HepG2 (cell line): ENCODE data around the gene GLB1L. TPM values are rescaled to one million over a fixed set of nuclear protein-coding genes. Genes with fewer than 3 reads are reported as not detected.

Source experiments
- CBX2 ChIP-seq, 2 experiments: fragments of 200-600 bp in 1 of 2; sonication (generic); formaldehyde crosslinking in 1 of 2; IDR thresholded peaks; 2 replicates each; pipeline versions ENCODE4 v1.7.0 to v1.8.1; 2018 to 2022; ENCODE audit warnings: low read depth in 2 of 2, low read length in 1 of 2, mild to moderate bottlenecking in 1 of 2, missing genetic modification reagents in 1 of 2
- HOXD1 ChIP-seq: sonication (generic); formaldehyde crosslinking; IDR thresholded peaks from 2 replicates; pipeline ENCODE4 v1.5.0; 2020; ENCODE audit warnings: missing genetic modification reagents
- ISX ChIP-seq: sonication (generic); formaldehyde crosslinking; conservative IDR thresholded peaks from 2 replicates; pipeline ENCODE4 v1.5.0; 2020; ENCODE audit warnings: missing genetic modification reagents
- KDM5B ChIP-seq: sonication (generic); formaldehyde crosslinking; IDR thresholded peaks from 2 replicates; pipeline ENCODE4 v1.4.0; 2020; ENCODE audit warnings: missing genetic modification reagents, mild to moderate bottlenecking, borderline replicate concordance
- MED1 ChIP-seq: sonication (generic); formaldehyde crosslinking; IDR thresholded peaks from 2 replicates; pipeline ENCODE4 v1.4.0; 2020; ENCODE audit warnings: missing genetic modification reagents
- NFKB2 ChIP-seq: sonication (generic); formaldehyde crosslinking; IDR thresholded peaks from 2 replicates; pipeline ENCODE4 v1.4.0; 2020; ENCODE audit warnings: missing genetic modification reagents, borderline replicate concordance
- NRL ChIP-seq: sonication (generic); formaldehyde crosslinking; IDR thresholded peaks from 2 replicates; pipeline ENCODE4 v1.5.0; 2020; ENCODE audit warnings: missing genetic modification reagents, mild to moderate bottlenecking, moderate library complexity, borderline replicate concordance
- PHF20 ChIP-seq: sonication (generic); formaldehyde crosslinking; IDR thresholded peaks from 2 replicates; pipeline ENCODE4 v1.5.0; 2020; ENCODE audit warnings: mild to moderate bottlenecking, missing genetic modification reagents
- XRCC5 ChIP-seq: fragments of 200-400 bp; formaldehyde crosslinking; optimal IDR thresholded peaks from 2 replicates; pipeline ENCODE3; 2017; ENCODE audit warnings: mild to moderate bottlenecking, low read length
- ZNF253 ChIP-seq: sonication (generic); formaldehyde crosslinking; IDR thresholded peaks from 2 replicates; pipeline ENCODE4 v1.8.0; 2022; ENCODE audit warnings: mild to moderate bottlenecking, missing genetic modification reagents, borderline replicate concordance
- ZNF839 ChIP-seq: sonication (generic); formaldehyde crosslinking; IDR thresholded peaks from 2 replicates; pipeline ENCODE4 v1.4.0; 2020; ENCODE audit warnings: missing genetic modification reagents, mild to moderate bottlenecking, borderline replicate concordance
- ZNF879 ChIP-seq: sonication (generic); formaldehyde crosslinking; IDR thresholded peaks from 2 replicates; pipeline ENCODE4 v1.8.1; 2023; ENCODE audit warnings: missing genetic modification reagents
- polyA plus RNA-seq, 8 experiments: library from polyadenylated mRNA; depleted of rRNA in 3 of 8; stranded (reverse) in 7 of 8; unstranded in 1 of 8; fragments of >200 nt; fragmentation: Illumina TruSeq in 4 of 8; extraction: Trizol in 4 of 8; gene quantifications; 2 replicates each; pipeline versions ENCODE4 v1.2.1 to v1.2.3, GENCODE V29; 2011 to 2016; ENCODE audit warnings: low read depth in 4 of 8, missing spikeins in 1 of 8, mixed read lengths in 1 of 8; ENCODE audit not compliant: insufficient read depth in 1 of 8
- total RNA-seq, 5 experiments: library from RNA; depleted of rRNA; stranded (reverse); fragments of >200 nt; fragmentation: Illumina TruSeq; extraction: Trizol; gene quantifications; 2 replicates each; pipeline ENCODE4 v1.2.3, GENCODE V29; 2016; ENCODE audit warnings: low read depth in 1 of 5
- TF ChIP-seq, protein P1 (sequence below): sonication (generic); formaldehyde crosslinking; IDR thresholded peaks from 2 replicates; pipeline ENCODE4 v1.5.0; 2020; ENCODE audit warnings: missing genetic modification reagents
- TF ChIP-seq, protein P2 (sequence below): sonication (generic); formaldehyde crosslinking; IDR thresholded peaks from 2 replicates; pipeline ENCODE4 v1.5.0; 2020; ENCODE audit warnings: mild to moderate bottlenecking, missing genetic modification reagents, borderline replicate concordance
- TF ChIP-seq, protein P3 (sequence below): sonication (generic); formaldehyde crosslinking; IDR thresholded peaks from 2 replicates; pipeline ENCODE4 v1.5.0; 2020; ENCODE audit warnings: missing genetic modification reagents, mild to moderate bottlenecking, borderline replicate concordance
- TF ChIP-seq, protein P4 (sequence below): sonication (generic); formaldehyde crosslinking; IDR thresholded peaks from 2 replicates; pipeline ENCODE4 v1.4.0; 2020; ENCODE audit warnings: missing genetic modification reagents
- TF ChIP-seq, protein P5 (sequence below): sonication (generic); formaldehyde crosslinking; IDR thresholded peaks from 2 replicates; pipeline ENCODE4 v1.4.0; 2020; ENCODE audit warnings: missing genetic modification reagents

Gene GLB1L
- total and polyA plus RNA-seq, 2 of the 13 experiments (the other 11 are each of a cell fraction or from before 2014, with no cell fraction given) = 6.8 to 7.3 TPM

DNA sequence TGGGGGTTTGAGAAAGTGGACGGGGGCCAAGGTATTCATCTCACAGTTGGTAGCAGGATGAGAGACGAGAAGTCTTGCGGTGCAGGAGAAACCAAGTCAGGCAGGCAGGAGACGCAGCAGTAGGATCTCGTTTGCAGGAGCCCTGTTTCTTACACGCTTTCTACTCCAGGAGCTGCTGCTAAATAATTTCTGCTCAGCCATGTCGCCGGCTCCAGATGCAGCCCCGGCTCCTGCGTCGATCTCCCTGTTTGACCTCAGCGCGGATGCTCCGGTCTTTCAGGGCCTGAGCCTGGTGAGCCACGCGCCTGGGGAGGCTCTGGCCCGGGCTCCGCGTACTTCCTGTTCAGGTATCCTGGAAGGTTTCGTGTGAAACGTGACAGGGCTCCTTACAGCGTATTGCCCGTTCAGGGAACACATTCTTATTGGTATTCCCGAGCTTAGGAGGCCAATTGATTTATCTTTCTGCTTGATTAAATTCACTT is 15.1 kb downstream of the GLB1L start (continued):
- TF ChIP-seq ZNF253 (CRISPR knock-in tag) = 0 out of 2 replicates have a peak, but pooled peaks have one; percentile 9
- peak; percentile 0 for TF ChIP-seq XRCC5
- TF ChIP-seq, protein P1, sequence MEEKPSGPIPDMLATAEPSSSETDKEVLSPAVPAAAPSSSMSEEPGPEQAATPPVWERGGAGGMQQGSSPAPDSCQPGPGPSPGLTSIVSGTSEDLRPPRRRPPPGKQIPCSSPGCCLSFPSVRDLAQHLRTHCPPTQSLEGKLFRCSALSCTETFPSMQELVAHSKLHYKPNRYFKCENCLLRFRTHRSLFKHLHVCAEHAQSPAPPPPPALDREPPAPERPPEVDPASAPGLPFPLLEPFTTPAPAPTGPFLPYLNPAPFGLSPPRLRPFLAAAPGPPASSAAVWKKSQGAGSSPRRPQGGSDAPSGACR (CRISPR knock-in tag) = 0 out of 2 replicates have a peak, but pooled peaks have one; percentile 36
- TF ChIP-seq ISX (CRISPR knock-in tag) = 0 out of 2 replicates have a peak, but pooled peaks have one; percentile 80
- peak; percentile 52; the same call in 1 of the 2 replicates for TF ChIP-seq NFKB2 (CRISPR knock-in tag)
- 0 out of 2 replicates have a peak, but pooled peaks have one; percentile 6 for TF ChIP-seq NRL (CRISPR knock-in tag)
- TF ChIP-seq, protein P2, sequence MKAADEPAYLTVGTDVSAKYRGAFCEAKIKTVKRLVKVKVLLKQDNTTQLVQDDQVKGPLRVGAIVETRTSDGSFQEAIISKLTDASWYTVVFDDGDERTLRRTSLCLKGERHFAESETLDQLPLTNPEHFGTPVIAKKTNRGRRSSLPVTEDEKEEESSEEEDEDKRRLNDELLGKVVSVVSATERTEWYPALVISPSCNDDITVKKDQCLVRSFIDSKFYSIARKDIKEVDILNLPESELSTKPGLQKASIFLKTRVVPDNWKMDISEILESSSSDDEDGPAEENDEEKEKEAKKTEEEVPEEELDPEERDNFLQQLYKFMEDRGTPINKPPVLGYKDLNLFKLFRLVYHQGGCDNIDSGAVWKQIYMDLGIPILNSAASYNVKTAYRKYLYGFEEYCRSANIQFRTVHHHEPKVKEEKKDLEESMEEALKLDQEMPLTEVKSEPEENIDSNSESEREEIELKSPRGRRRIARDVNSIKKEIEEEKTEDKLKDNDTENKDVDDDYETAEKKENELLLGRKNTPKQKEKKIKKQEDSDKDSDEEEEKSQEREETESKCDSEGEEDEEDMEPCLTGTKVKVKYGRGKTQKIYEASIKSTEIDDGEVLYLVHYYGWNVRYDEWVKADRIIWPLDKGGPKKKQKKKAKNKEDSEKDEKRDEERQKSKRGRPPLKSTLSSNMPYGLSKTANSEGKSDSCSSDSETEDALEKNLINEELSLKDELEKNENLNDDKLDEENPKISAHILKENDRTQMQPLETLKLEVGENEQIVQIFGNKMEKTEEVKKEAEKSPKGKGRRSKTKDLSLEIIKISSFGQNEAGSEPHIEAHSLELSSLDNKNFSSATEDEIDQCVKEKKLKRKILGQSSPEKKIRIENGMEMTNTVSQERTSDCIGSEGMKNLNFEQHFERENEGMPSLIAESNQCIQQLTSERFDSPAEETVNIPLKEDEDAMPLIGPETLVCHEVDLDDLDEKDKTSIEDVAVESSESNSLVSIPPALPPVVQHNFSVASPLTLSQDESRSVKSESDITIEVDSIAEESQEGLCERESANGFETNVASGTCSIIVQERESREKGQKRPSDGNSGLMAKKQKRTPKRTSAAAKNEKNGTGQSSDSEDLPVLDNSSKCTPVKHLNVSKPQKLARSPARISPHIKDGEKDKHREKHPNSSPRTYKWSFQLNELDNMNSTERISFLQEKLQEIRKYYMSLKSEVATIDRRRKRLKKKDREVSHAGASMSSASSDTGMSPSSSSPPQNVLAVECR (CRISPR knock-in tag) = peak; percentile 74; the same call in 1 of the 2 replicates
- TF ChIP-seq, protein P3, sequence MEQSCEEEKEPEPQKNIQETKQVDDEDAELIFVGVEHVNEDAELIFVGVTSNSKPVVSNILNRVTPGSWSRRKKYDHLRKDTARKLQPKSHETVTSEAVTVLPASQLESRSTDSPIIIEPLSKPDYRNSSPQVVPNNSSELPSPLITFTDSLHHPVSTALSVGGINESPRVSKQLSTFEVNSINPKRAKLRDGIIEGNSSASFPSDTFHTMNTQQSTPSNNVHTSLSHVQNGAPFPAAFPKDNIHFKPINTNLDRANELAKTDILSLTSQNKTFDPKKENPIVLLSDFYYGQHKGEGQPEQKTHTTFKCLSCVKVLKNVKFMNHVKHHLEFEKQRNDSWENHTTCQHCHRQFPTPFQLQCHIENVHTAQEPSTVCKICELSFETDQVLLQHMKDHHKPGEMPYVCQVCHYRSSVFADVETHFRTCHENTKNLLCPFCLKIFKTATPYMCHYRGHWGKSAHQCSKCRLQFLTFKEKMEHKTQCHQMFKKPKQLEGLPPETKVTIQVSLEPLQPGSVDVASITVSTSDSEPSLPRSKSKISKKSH (CRISPR knock-in tag) = 0 out of 2 replicates have a peak, but pooled peaks have one; percentile 3
- peak; percentile 89; the same call in 1 of the 2 replicates for TF ChIP-seq ZNF839
- TF ChIP-seq, protein P4, sequence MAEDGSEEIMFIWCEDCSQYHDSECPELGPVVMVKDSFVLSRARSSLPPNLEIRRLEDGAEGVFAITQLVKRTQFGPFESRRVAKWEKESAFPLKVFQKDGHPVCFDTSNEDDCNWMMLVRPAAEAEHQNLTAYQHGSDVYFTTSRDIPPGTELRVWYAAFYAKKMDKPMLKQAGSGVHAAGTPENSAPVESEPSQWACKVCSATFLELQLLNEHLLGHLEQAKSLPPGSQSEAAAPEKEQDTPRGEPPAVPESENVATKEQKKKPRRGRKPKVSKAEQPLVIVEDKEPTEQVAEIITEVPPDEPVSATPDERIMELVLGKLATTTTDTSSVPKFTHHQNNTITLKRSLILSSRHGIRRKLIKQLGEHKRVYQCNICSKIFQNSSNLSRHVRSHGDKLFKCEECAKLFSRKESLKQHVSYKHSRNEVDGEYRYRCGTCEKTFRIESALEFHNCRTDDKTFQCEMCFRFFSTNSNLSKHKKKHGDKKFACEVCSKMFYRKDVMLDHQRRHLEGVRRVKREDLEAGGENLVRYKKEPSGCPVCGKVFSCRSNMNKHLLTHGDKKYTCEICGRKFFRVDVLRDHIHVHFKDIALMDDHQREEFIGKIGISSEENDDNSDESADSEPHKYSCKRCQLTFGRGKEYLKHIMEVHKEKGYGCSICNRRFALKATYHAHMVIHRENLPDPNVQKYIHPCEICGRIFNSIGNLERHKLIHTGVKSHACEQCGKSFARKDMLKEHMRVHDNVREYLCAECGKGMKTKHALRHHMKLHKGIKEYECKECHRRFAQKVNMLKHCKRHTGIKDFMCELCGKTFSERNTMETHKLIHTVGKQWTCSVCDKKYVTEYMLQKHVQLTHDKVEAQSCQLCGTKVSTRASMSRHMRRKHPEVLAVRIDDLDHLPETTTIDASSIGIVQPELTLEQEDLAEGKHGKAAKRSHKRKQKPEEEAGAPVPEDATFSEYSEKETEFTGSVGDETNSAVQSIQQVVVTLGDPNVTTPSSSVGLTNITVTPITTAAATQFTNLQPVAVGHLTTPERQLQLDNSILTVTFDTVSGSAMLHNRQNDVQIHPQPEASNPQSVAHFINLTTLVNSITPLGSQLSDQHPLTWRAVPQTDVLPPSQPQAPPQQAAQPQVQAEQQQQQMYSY = 0 out of 2 replicates have a peak, but pooled peaks have one; percentile 31
- 0 out of 2 replicates have a peak, but pooled peaks have one; percentile 34 for TF ChIP-seq PHF20
- peak; percentile 21; the same call in 1 of the 2 replicates for TF ChIP-seq ZNF879
- TF ChIP-seq MED1 = peak; percentile 21; the same call in 1 of the 2 replicates
- 0 out of 2 replicates have a peak, but pooled peaks have one; percentile 4 for TF ChIP-seq KDM5B
- TF ChIP-seq CBX2 (IDR thresholded peaks at IDR 0.05; ENCODE audit: low read depth, low read length) = no peak
- TF ChIP-seq CBX2 (CRISPR knock-in tag; IDR thresholded peaks at IDR 0.05; ENCODE audit: low read depth) = no peak
- TF ChIP-seq, protein P5, sequence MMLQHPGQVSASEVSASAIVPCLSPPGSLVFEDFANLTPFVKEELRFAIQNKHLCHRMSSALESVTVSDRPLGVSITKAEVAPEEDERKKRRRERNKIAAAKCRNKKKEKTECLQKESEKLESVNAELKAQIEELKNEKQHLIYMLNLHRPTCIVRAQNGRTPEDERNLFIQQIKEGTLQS (CRISPR knock-in tag) = peak; percentile 49; the same call in 1 of the 2 replicates
- peak; percentile 14; the same call in 1 of the 2 replicates for TF ChIP-seq HOXD1 (CRISPR knock-in tag)
